Stimulated activated CD8-positive, alpha-beta memory T cell treated with anti-CD3 and anti-CD28 coated beads, Interleukin-15, amount 100 ng/mL, for 24 hours (primary cell): ENCODE results near the gene CAPN6.

Experiments used
- DNase-seq: peaks from one replicate; pipeline ENCODE4 v3.0.0-alpha.2; 2020; ENCODE audit warnings: low read depth

Gene CAPN6

GRCh38 chrX:111200327-111200726 is 70.0 kb downstream of the CAPN6 start:
- DNase-seq = no peak

GRCh38 chrX:111199505-111199904 is 70.8 kb downstream of the CAPN6 start:
- DNase-seq = no peak
